ENCODE data around the gene TBC1D22A.

- TF ChIP-seq SIN3A (IDR thresholded peaks at IDR 0.05; ENCODE audit: borderline replicate concordance in 2 of 2, control insufficient read depth in 1 of 2, low read depth in 2 of 2, low read length in 2 of 2) (no peak), ZBTB11 (CRISPR knock-in tag; IDR thresholded peaks at IDR 0.05) (no peak), PATZ1 (CRISPR knock-in tag; IDR thresholded peaks at IDR 0.05; ENCODE audit: borderline replicate concordance) (no peak), ZNF518B (CRISPR knock-in tag; IDR thresholded peaks at IDR 0.05) (no peak)
These were observed 229.8 kb downstream of the TBC1D22A start for GRCh38 chr22:46992121-46992731.

Measured in K562 (cell line).